Fibroblast of skin of scalp (primary cell): ENCODE measurements around the gene KDM4C.
A peak's percentile ranks its signal among the peaks of the same experiment; 100 is the strongest.

ENCODE experiments used
- DNase-seq: peaks from one replicate; pipeline ENCODE4 v3.0.0-alpha.2; 2013

KDM4C gene

GRCh38 chr9:6870149-6870548 lies 112.4 kb downstream of the KDM4C start:
- DNase-seq = no peak

- DNase-seq = no peak
Observed at GRCh38 chr9:6870650-6871477, 113.1 kb downstream of the KDM4C start.

- peak; percentile 26 for DNase-seq
Observed at GRCh38 chr9:6873857-6874256, 116.1 kb downstream of the KDM4C start.

DNA sequence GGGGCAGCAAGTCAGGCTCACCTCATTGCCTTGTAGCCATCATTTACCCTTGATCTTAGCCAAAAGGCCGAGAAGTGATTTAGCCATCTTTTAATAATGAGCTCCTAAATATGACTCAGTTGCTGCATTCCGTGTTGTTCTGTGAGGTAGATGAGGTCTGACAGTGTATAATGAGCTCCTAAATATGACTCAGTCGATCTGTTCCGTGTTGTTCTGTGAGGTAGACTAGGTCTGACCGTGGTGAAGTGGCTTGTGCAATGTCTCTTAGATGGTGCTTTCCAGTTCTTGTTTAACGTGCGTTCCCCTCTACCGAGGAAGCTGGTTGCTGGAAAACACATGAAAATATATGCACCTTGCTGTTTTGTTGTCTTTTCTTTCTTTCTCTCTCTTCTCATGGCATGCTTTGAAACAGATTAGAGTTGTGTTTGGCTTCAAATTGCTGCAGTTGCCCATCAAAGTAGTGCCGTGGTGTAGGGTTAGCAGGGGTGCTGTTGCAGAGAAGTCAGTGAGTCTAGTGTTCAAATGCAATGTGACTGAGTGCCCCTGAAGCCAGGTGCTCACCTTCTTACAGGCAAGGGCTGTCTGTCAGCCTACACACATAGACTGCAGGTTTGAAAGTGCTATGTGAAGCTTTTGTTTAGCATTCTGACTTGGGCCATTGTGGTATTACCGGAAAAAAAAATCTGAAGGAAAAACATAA lies 118.6 kb downstream of the KDM4C start:
- no peak for DNase-seq

GRCh38 chr9:6877671-6878161 lies 119.9 kb downstream of the KDM4C start:
- DNase-seq = peak; percentile 58

DNA sequence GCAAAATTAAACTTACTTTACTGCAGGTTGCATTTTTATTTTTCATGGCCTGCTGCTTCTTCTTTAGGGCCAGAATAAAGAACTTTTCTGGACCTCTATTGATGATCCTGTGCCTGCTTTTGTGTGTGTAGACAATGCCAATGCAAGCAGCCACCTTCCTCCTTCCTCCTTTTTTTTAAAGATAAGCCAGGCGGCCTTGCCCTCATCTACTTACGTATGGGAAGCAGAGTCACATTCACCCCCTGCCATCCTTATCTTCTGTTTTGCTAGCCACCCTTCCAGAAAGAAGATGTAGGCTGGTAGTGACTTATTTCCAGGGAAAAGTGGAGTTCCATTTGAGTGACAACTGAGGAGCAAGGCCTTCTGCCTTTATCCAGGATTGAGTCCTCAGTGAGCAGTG lies 122.9 kb downstream of the KDM4C start:
- no peak for DNase-seq

- no peak for DNase-seq
Observed at GRCh38 chr9:6884101-6884500, 126.3 kb downstream of the KDM4C start.

- DNase-seq = no peak
Observed at GRCh38 chr9:6884990-6885389, 127.2 kb downstream of the KDM4C start.

DNA sequence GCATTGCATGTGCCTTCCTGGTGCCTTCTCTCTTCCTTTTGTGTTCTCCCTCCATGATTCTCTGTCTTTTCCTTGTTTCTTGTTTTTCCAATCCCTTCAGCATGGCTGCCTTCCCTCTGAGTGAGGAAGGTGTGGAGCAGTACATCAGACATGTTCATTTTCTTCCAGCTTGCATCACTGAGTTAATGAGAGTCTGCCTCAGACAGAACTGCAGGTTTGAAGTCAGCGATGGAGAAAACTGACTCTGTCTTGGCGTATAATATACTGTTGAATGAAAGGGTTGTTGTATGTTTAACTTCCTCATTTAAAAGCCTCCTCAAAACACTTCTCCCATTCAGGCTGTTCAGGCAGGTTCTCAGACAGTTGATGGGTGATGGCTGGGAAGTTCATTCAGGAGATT lies 129.3 kb downstream of the KDM4C start:
- no peak for DNase-seq

DNA sequence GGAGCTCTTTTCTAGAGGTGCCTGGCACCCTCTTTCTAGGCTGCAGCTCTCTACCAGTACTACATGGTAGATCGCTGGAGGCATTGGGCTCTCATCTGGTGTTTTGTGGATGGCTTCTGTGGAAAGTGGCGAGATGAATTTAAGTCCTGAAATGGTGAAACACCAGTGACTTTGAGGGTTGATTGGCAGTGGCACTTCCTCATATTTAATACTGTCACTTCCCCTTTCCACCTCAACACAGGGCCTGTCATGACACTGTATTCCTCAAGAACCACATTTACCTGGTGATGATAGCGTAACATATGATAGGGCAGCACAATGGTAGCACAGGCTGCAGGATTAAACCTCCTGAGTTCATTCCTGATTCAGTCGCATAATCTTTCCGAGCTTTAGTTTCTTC lies 132.1 kb downstream of the KDM4C start:
- no peak for DNase-seq

DNA sequence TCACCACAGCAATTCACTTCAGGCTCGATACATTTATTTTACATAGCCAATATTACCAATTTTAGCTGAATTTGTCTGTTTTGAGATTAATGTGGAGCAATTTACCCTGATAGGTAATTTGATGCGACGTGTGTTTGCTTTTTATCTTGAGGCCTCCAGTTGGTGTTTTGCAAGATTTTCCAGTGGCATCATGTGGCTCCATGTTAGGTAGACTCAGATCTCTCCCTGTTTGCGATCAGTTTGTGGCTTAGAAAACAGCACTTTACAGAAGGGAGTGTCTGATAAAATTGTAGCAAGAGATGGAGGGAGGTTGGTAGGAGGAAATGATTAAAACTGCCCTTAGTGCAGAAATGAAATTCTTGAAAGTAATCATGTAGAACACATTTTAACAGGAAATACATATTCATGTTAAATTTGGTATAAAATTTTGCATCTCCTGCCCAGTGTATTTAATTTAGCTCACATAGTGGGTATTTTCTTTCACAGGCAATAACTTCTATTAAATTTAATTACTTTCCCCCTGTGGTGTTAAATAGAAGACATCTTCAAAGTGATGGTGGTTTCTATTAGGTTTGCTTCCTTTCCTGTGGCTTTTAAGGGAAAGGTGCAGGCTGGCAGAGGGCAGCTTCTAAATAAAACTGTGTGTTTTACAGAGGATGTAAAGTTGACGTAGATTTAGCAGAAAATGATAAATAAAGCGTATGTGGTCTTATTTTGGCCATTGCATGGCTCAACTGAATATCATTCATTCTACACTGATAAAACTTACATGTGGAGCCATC lies 135.8 kb downstream of the KDM4C start:
- no peak for DNase-seq

- no peak for DNase-seq
Observed at GRCh38 chr9:6894135-6894534, 136.4 kb downstream of the KDM4C start.

DNA sequence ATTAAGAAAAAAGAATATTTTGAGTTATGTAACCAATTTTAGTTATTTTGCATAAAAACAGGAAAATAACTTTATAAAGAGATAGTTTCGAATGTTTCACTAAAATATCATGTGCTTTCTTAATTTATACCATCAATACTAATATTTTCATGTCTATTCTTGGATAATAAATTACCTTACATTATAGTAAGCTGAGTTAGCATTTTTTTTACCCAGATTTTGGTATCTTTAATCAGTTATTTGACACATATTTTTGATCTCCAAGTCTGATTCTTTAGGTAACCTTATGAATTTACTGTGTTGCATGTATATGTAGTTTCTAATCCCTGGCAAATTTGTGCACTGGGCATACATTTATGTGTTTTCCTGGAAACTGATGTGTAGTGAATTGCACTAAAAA lies 138.0 kb downstream of the KDM4C start:
- no peak for DNase-seq

GRCh38 chr9:6896562-6896961 lies 138.8 kb downstream of the KDM4C start:
- peak; percentile 6 for DNase-seq

DNA sequence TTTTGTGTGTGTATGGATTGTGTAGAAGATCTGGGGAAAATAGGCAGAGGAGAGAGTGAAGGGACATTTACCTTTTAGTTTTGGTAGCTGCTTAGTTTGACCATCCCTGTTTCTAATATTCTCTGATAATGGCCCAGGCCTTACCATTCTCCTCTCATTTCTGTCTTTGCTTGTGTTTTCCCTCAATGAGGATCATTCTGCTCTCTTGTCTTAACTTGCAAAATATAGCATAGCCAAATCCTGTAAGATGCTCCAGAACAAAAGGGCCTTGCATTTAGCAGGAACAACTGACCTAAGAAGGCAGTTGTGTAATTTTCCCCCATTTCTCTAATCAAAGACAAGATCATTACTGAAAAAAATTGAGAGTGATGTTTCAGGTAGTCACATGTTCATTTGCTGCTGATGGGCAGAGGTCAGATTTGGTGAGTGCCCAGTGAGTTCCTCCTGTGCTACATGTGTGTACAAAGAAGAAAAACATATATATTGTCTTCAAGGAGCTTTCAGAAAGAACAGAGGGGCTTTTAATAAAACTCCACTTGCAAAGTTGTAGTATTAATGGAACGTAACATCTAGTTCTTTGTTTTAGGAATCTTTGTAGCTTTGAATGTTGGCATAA lies 139.5 kb downstream of the KDM4C start:
- no peak for DNase-seq

DNA sequence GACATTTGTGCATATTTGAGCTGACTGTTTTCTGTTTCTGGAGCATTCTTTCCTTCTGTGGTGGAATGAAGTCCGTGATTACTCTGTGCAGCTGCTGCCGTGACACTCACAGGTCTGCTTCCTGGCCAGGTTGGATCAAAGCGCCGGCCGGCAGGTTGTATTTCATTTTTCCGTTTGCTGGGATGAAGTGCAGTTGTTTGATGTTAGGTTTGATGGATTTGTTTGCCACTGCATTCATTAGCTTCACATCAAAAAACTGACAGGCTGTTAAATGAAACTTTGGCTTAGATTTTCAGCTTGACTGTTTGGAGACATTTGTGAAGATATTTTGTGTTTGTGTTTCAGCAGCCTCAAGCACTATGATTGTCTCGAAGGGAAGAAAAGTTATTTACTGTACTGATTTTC lies 140.1 kb downstream of the KDM4C start:
- no peak for DNase-seq

- DNase-seq = no peak
Observed at GRCh38 chr9:6899274-6899673, 141.5 kb downstream of the KDM4C start.

- DNase-seq = no peak
Observed at GRCh38 chr9:6900440-6900883, 142.7 kb downstream of the KDM4C start.

GRCh38 chr9:6901180-6901579 lies 143.4 kb downstream of the KDM4C start:
- DNase-seq = no peak

GRCh38 chr9:6902423-6902822 lies 144.7 kb downstream of the KDM4C start:
- DNase-seq = peak; percentile 12

GRCh38 chr9:6904371-6904770 lies 146.6 kb downstream of the KDM4C start:
- no peak for DNase-seq

GRCh38 chr9:6905850-6906375 lies 148.1 kb downstream of the KDM4C start:
- DNase-seq = no peak
